NCI-H526 treated with DMSO at 0.1 percent for 48 hours (cell line): ENCODE data around the gene PAM.
"Not testable (repeated sequence)": the region's sequence is repeated elsewhere in the genome, so short reads cannot be mapped to it uniquely, and the experiment has no call there.

Experiments
- DNase-seq: peaks from one replicate; lab custom pipeline; 2025; lab: John Stamatoyannopoulos, UW

The PAM gene

DNA sequence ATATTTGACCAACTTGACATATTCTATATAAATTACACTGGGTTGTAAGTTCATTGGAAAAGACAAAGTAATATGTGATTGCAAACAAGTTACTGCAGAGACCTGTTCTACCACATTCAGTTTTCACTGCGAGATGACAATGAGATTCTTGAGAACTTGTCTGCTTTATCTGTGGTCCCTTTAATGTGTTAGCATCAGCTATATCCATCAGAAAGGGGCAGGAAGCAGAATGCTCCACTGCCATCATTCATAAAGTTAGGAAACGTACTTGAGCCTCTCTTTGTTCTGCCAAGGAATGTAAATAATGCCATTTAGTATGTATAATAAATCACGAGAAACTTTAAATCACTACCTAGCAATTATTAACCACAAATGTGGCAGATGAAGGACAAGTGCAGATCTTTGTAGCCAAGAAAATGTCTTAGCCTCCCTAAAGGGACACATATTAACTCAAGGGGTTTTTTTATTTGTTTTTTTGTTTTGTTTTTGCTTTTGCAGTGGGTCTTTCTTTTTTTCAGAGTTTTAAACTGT is 305.4 kb downstream of the PAM start:
- DNase-seq = no peak

DNA sequence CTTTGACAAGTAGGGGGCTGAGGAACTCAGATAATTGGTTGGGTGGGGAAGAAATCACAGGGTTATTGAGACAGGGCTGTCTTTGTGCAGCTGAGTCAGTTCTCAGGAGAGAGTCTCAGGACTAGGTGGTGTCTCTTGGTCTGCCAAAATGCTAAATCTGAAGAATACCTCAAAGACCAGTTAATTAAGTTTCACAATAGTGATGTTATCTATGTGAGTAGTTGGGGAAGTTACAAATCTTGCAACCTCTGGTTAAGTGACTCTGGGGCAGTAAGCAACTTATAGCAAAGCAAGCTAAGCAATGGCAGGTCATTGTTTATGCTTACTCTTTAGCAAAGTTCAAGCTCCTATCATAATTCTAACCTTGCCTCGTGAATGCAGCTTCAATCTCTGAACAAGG is 311.2 kb downstream of the PAM start:
- no peak for DNase-seq

DNA sequence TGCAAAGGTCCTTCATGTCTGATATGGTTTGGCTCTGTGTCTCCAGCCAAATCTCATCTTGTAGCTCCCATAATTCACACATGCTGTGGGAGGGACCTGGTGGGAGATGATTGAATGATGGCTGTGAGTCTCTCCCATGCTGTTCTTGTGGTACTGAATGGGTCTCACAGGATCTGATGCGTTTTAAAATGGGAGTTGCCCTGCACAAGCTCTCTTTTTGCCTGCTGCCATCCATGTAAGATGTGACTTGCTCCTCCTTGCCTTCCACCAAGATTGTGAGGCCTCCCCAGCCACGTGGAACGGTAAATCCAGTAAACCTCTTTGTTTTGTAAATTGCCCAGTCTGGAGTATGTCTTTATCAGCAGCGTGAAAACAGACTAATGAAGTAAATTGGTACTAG is 318.4 kb downstream of the PAM start:
- DNase-seq = not testable (repeated sequence)

DNA sequence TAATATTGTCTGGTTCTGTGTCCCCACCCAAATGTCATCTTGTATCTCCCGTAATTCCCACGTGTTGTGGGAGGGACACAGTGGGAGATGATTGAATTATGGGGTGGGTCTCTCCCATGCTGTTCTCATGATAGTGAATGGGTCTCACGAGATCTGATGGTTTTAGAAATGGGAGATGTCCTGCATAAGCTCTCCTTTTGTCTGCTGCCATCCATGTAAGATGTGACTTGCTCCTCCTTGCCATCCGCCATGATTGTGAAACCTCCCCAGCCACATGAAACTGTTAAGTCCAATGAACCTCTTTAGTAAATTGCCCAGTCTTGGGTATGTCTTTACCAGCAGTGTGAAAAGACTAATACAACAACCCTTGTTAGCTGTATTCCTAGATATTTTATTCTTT is 320.3 kb downstream of the PAM start:
- no peak for DNase-seq
